IMR-90 (cell line): ENCODE results near the gene TATDN2. TPM values are rescaled to one million over a fixed set of nuclear protein-coding genes. Genes with fewer than 3 reads are reported as not detected.

Experiments used
- ATAC-seq: fragments of 200-7000 bp; cut with Tn5 transposase; 2 replicates; pipeline ENCODE4 v1.9.1; 2020; ENCODE audit warnings: low read depth, mild to moderate bottlenecking, moderate library complexity
- BruUV-seq: library from RNA; stranded (reverse); fragments of 400-500 nt; replicated peaks from 2 replicates; lab custom pipeline; 2021; lab: Mats Ljungman, UMichigan
- CTCF ChIA-PET: fragments of 300-600 bp; formaldehyde crosslinking; extraction: SDS; loops from one replicate; lab custom pipeline; 2021; ENCODE audit warnings: antibody characterized with exemption; lab: Yijun Ruan, JAX
- POLR2A ChIA-PET: fragments of 300-600 bp; sonication (Branson Sonifier 250); formaldehyde crosslinking; loops from one replicate; lab custom pipeline; 2022; ENCODE audit warnings: antibody characterized with exemption; ENCODE audit not compliant: unreplicated experiment; lab: Charles Lee
- DNase-seq: peaks from one replicate; pipeline ENCODE4 v3.0.0; 2013
- H2AFZ ChIP-seq: replicated peaks from 2 replicates; pipeline ENCODE3; 2013; ENCODE audit warnings: low read length, mild to moderate bottlenecking; ENCODE audit not compliant: poor library complexity
- H2AK5ac ChIP-seq: 2 replicates; pipeline ENCODE4 v1.6.1; 2013; ENCODE audit warnings: low read depth, low read length, inconsistent platforms
- H2AK9ac ChIP-seq: replicated peaks from 2 replicates; pipeline ENCODE3; 2013; ENCODE audit warnings: mild to moderate bottlenecking, low read depth, low read length, moderate library complexity; ENCODE audit not compliant: poor library complexity
- H2BK120ac ChIP-seq: 2 replicates; pipeline ENCODE4 v1.6.1; 2013; ENCODE audit warnings: low read depth, low read length, inconsistent platforms
- H2BK15ac ChIP-seq: 3 replicates; pipeline ENCODE4 v1.6.1; 2013; ENCODE audit warnings: low read depth, low read length, inconsistent platforms
- H2BK20ac ChIP-seq: 2 replicates; pipeline ENCODE4 v1.6.1; 2013; ENCODE audit warnings: low read depth, mild to moderate bottlenecking, inconsistent platforms, low read length, moderate library complexity
- H2BK5ac ChIP-seq: 2 replicates; pipeline ENCODE4 v1.6.1; 2013; ENCODE audit warnings: mild to moderate bottlenecking, low read depth, low read length, inconsistent platforms; ENCODE audit not compliant: poor library complexity, severe bottlenecking
- H3K14ac ChIP-seq: replicated peaks from 2 replicates; pipeline ENCODE4 v1.6.1; 2013; ENCODE audit warnings: low read depth, low read length, inconsistent platforms
- H3K18ac ChIP-seq: 2 replicates; pipeline ENCODE4 v1.6.1; 2013; ENCODE audit warnings: low read depth, low read length, control low read depth
- H3K23ac ChIP-seq: 2 replicates; pipeline ENCODE4 v1.6.1; 2013; ENCODE audit warnings: low read depth, low read length, inconsistent platforms
- H3K27ac ChIP-seq: 2 replicates; pipeline ENCODE4 v1.5.1; 2013; ENCODE audit warnings: mild to moderate bottlenecking, control low read depth, low read length; ENCODE audit not compliant: insufficient read depth
- H3K27me3 ChIP-seq: 2 replicates; pipeline ENCODE4 v1.6.1; 2013; ENCODE audit warnings: low read length; ENCODE audit not compliant: control insufficient read depth, insufficient read depth
- H3K36me3 ChIP-seq: 2 replicates; pipeline ENCODE4 v1.6.1; 2013; ENCODE audit warnings: low read length, mixed read lengths; ENCODE audit not compliant: control insufficient read depth, insufficient read depth
- H3K4ac ChIP-seq: 2 replicates; pipeline ENCODE4 v1.6.1; 2013; ENCODE audit warnings: low read depth, low read length, inconsistent platforms
- H3K4me1 ChIP-seq: 2 replicates; pipeline ENCODE4 v1.6.1; 2013; ENCODE audit warnings: low read length, mixed read lengths; ENCODE audit not compliant: control insufficient read depth, insufficient read depth
- H3K4me2 ChIP-seq: 2 replicates; pipeline ENCODE4 v1.6.1; 2013; ENCODE audit warnings: low read depth, mild to moderate bottlenecking, control low read depth, low read length, moderate library complexity
- H3K4me3 ChIP-seq: 2 replicates; pipeline ENCODE4 v1.5.1; 2013; ENCODE audit warnings: low read depth, mild to moderate bottlenecking, control low read depth, low read length, moderate library complexity; ENCODE audit not compliant: insufficient read depth
- H3K56ac ChIP-seq: 2 replicates; pipeline ENCODE4 v1.6.1; 2013; ENCODE audit warnings: low read length, inconsistent platforms; ENCODE audit not compliant: insufficient read depth; ENCODE audit errors: extremely low read depth
- H3K79me1 ChIP-seq, 2 experiments: 2 replicates each; pipeline ENCODE4 v1.6.1; 2013; ENCODE audit warnings: low read length in 2 of 2, inconsistent platforms in 1 of 2, low read depth in 1 of 2
- H3K9ac ChIP-seq: 2 replicates; pipeline ENCODE4 v1.6.1; 2013; ENCODE audit warnings: low read depth, low read length, control low read depth
- H3K9me1 ChIP-seq: 2 replicates; pipeline ENCODE4 v1.6.1; 2013; ENCODE audit warnings: low read length, inconsistent platforms; ENCODE audit not compliant: insufficient read depth
- H3K9me3 ChIP-seq: 2 replicates; pipeline ENCODE4 v1.6.1; 2013; ENCODE audit warnings: low read length; ENCODE audit not compliant: control insufficient read depth, insufficient read depth
- H4K20me1 ChIP-seq: 2 replicates; pipeline ENCODE4 v1.6.1; 2013; ENCODE audit warnings: low read length, inconsistent platforms; ENCODE audit not compliant: insufficient read depth
- H4K5ac ChIP-seq: 2 replicates; pipeline ENCODE4 v1.6.1; 2013; ENCODE audit warnings: mild to moderate bottlenecking, low read depth, low read length, control low read depth
- H4K8ac ChIP-seq, 2 experiments: 2 replicates each; pipeline ENCODE4 v1.6.1; 2013; ENCODE audit warnings: low read depth in 2 of 2, low read length in 2 of 2, control low read depth in 1 of 2, inconsistent platforms in 1 of 2
- H4K91ac ChIP-seq: 2 replicates; pipeline ENCODE4 v1.6.1; 2013; ENCODE audit warnings: low read depth, low read length, inconsistent platforms; ENCODE audit not compliant: insufficient read depth
- BHLHE40 ChIP-seq: fragments of 150-350 bp; IDR thresholded peaks from 2 replicates; pipeline ENCODE4 v1.6.1; 2016; ENCODE audit warnings: mild to moderate bottlenecking, low read depth, low read length
- CHD1 ChIP-seq: IDR thresholded peaks from 2 replicates; pipeline ENCODE4 v1.6.1; 2012; ENCODE audit warnings: low read depth, low read length, improper control_type of control experiment
- ELK1 ChIP-seq: fragments of 150-350 bp; IDR thresholded peaks from 2 replicates; pipeline ENCODE4 v1.6.1; 2016; ENCODE audit warnings: low read depth, mild to moderate bottlenecking, low read length, moderate library complexity, borderline replicate concordance
- FOS ChIP-seq: fragments of 150-350 bp; IDR thresholded peaks from 2 replicates; pipeline ENCODE4 v1.6.1; 2016; ENCODE audit warnings: low read depth, low read length
- MAFK ChIP-seq: IDR thresholded peaks from 2 replicates; pipeline ENCODE4 v1.6.1; 2012; ENCODE audit warnings: low read depth, low read length, improper control_type of control experiment
- MAZ ChIP-seq: IDR thresholded peaks from 2 replicates; pipeline ENCODE4 v1.6.1; 2012; ENCODE audit warnings: low read depth, mild to moderate bottlenecking, low read length, improper control_type of control experiment, moderate library complexity, borderline replicate concordance
- MXI1 ChIP-seq: IDR thresholded peaks from 2 replicates; pipeline ENCODE4 v1.6.1; 2012; ENCODE audit warnings: low read depth, mild to moderate bottlenecking, low read length, moderate library complexity, borderline replicate concordance
- NFE2L2 ChIP-seq: fragments of 150-350 bp; IDR thresholded peaks from 2 replicates; pipeline ENCODE4 v1.6.1; 2016; ENCODE audit warnings: low read depth, mild to moderate bottlenecking, low read length
- POLR2A ChIP-seq: IDR thresholded peaks from 2 replicates; pipeline ENCODE4 v1.6.1; 2012; ENCODE audit warnings: mild to moderate bottlenecking, low read depth, low read length
- RAD21 ChIP-seq: IDR thresholded peaks from 2 replicates; pipeline ENCODE4 v1.6.1; 2012; ENCODE audit warnings: low read length, improper control_type of control experiment
- RFX5 ChIP-seq: IDR thresholded peaks from 2 replicates; pipeline ENCODE4 v1.8.0; 2012; ENCODE audit warnings: low read depth, mild to moderate bottlenecking, low read length, moderate library complexity
- USF2 ChIP-seq: fragments of 150-350 bp; IDR thresholded peaks from 2 replicates; pipeline ENCODE4 v1.6.1; 2017; ENCODE audit warnings: mild to moderate bottlenecking, antibody characterized with exemption, low read length, low read depth
- WGBS, 2 experiments: methylation state at CpG; one replicate each; pipeline versions ENCODE4 v1.1.5 to v1.1.7; 2013; ENCODE audit warnings: missing lambda C conversion rate in 2 of 2; ENCODE audit not compliant: insufficient read length in 1 of 2; ENCODE audit errors: extremely low coverage in 2 of 2; 5-methylcytosine and 5-hydroxymethylcytosine counted together
- dilution Hi-C: fragments of 300-500 bp; cut with HindIII; formaldehyde crosslinking; loops from one replicate; pipeline ENCODE4 v1.14.3; 2018; ENCODE audit warnings: low sequenced_read_pairs; ENCODE audit not compliant: unreplicated experiment
- in situ Hi-C: fragments of 300-500 bp; cut with MboI; formaldehyde crosslinking; loops from 3 replicates; pipeline ENCODE4 v1.14.3; 2019; ENCODE audit warnings: low sequenced_read_pairs, inconsistent platforms, mixed read lengths
- intact Hi-C: fragments of 100-400 bp; cut with micrococcal nuclease; formaldehyde crosslinking; loops from 2 replicates; pipeline ENCODE4 v1.10.0; 2022
- polyA plus RNA-seq, 3 experiments: library from polyadenylated mRNA; depleted of rRNA; stranded (reverse); fragments of >200 nt; gene quantifications; 2 replicates each; pipeline ENCODE4 v1.2.3, GENCODE V29; 2012; ENCODE audit warnings: low replicate concordance in 1 of 3
- total RNA-seq: library from RNA; depleted of rRNA; stranded (reverse); fragments of >200 nt; gene quantifications from 2 replicates; pipeline ENCODE4 v1.2.3, GENCODE V29; 2012
- TF ChIP-seq, protein P1 (sequence below): conservative IDR thresholded peaks from 2 replicates; pipeline ENCODE4 v1.5.1; 2012; ENCODE audit warnings: mild to moderate bottlenecking, low read depth, low read length, improper control_type of control experiment

TATDN2 gene
- total and polyA plus RNA-seq, 2 of the 4 experiments (the other 2 are of a cell fraction) = 9.0 to 18.8 TPM

- H2AFZ ChIP-seq = no peak overlapping the region
- no peak overlapping the region for H3K23ac ChIP-seq
- CTCF ChIA-PET = no interaction called here
- no peaks in the 10 kb centered on the region for H3K4me1 ChIP-seq
- H3K27me3 ChIP-seq = no peaks in the 10 kb centered on the region
- H3K27ac ChIP-seq = no peak overlapping the region
- intact Hi-C loops = no loop called here
- no peak overlapping the region for H3K56ac ChIP-seq
- 94% methylated on average over 4 of the region's 9 CpGs; no CpG with 5 or more reads in 1 of the 2 experiments for WGBS, 2 experiments
- no peak overlapping the region for H4K5ac ChIP-seq
- H3K4me3 ChIP-seq = no peak overlapping the region
- H4K8ac ChIP-seq = no peak overlapping the region
- no peak for TF ChIP-seq BHLHE40
- TF ChIP-seq, protein P1, sequence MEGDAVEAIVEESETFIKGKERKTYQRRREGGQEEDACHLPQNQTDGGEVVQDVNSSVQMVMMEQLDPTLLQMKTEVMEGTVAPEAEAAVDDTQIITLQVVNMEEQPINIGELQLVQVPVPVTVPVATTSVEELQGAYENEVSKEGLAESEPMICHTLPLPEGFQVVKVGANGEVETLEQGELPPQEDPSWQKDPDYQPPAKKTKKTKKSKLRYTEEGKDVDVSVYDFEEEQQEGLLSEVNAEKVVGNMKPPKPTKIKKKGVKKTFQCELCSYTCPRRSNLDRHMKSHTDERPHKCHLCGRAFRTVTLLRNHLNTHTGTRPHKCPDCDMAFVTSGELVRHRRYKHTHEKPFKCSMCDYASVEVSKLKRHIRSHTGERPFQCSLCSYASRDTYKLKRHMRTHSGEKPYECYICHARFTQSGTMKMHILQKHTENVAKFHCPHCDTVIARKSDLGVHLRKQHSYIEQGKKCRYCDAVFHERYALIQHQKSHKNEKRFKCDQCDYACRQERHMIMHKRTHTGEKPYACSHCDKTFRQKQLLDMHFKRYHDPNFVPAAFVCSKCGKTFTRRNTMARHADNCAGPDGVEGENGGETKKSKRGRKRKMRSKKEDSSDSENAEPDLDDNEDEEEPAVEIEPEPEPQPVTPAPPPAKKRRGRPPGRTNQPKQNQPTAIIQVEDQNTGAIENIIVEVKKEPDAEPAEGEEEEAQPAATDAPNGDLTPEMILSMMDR = no peak
- no peak for TF ChIP-seq NFE2L2
- TF ChIP-seq MAZ = no peak
- TF ChIP-seq RFX5 = no peak
- no peak for TF ChIP-seq POLR2A
- no peak for TF ChIP-seq MXI1
- no peak for TF ChIP-seq RAD21
- no peak for TF ChIP-seq ELK1
- no peak for TF ChIP-seq FOS
- TF ChIP-seq CHD1 = no peak
- TF ChIP-seq MAFK = no peak
- TF ChIP-seq USF2 = no peak
- H2AK9ac ChIP-seq = no peak overlapping the region
- H3K9ac ChIP-seq = no peak overlapping the region
- H3K36me3 ChIP-seq = peaks cover 59% of the 10 kb centered on the region
- POLR2A ChIA-PET = no interaction called here
- no peak overlapping the region for H3K4me2 ChIP-seq
- ATAC-seq = no peak; the same call in 1 of the 2 replicates
- in situ Hi-C loops = no loop called here
- no peak overlapping the region for H4K91ac ChIP-seq
- no peaks in the 10 kb centered on the region for H3K9me3 ChIP-seq
- no peak overlapping the region for H2BK120ac ChIP-seq
- peaks cover 17 to 20% of the 10 kb centered on the region in 2 experiments for H3K79me1 ChIP-seq
- peaks cover 3% of the 10 kb centered on the region; the same call in 1 of the 2 replicates for H3K9me1 ChIP-seq
- no peak for DNase-seq
- H2BK20ac ChIP-seq = no peak overlapping the region
- no peak overlapping the region for H3K18ac ChIP-seq
- H3K4ac ChIP-seq = no peak overlapping the region
- H2BK15ac ChIP-seq = no peak overlapping the region
- H4K20me1 ChIP-seq = peaks cover 29% of the 10 kb centered on the region
- H3K14ac ChIP-seq = no peak overlapping the region
- H2BK5ac ChIP-seq = no peak overlapping the region
- dilution Hi-C loops = no loop called here
- BruUV-seq = no TSS peak
- H2AK5ac ChIP-seq = no peak overlapping the region
Measured at GRCh38 chr3:10300087-10300486, 51.8 kb downstream of the TATDN2 start.
